KOPT-K1 (cell line): ENCODE measurements around the gene ALPL.

Experiments used
- H3K27ac ChIP-seq: fragments of 200-600 bp; sonication (generic); 2 replicates; pipeline ENCODE4 v1.5.1; 2016; ENCODE audit warnings: antibody characterized with exemption, mild to moderate bottlenecking, low read depth, low read length; ENCODE audit not compliant: poor library complexity, severe bottlenecking
- H3K36me3 ChIP-seq: fragments of 200-600 bp; sonication (generic); 2 replicates; pipeline ENCODE4 v1.5.1; 2017; ENCODE audit warnings: antibody characterized with exemption, mild to moderate bottlenecking, low read length, moderate library complexity; ENCODE audit not compliant: insufficient read depth
- H3K9me3 ChIP-seq: fragments of 200-600 bp; sonication (generic); 2 replicates; pipeline ENCODE4 v1.5.1; 2017; ENCODE audit warnings: antibody characterized with exemption, low read length, mild to moderate bottlenecking; ENCODE audit not compliant: insufficient read depth, poor library complexity, severe bottlenecking

ALPL gene

GRCh38 chr1:21496886-21497285, 12.3 kb upstream of the ALPL start:
- Histone ChIP-seq H3K27ac (no peak overlapping the region), H3K36me3 (no peaks in the 10 kb centered on the region), H3K9me3 (no peaks in the 10 kb centered on the region)

GRCh38 chr1:21497466-21498061, 11.7 kb upstream of the ALPL start:
- no peaks in the 10 kb centered on the region for H3K9me3 ChIP-seq
- no peak overlapping the region for H3K27ac ChIP-seq
- no peaks in the 10 kb centered on the region for H3K36me3 ChIP-seq

GRCh38 chr1:21499283-21499950, 9.8 kb upstream of the ALPL start:
- H3K9me3 ChIP-seq = no peaks in the 10 kb centered on the region
- H3K27ac ChIP-seq = no peak overlapping the region
- H3K36me3 ChIP-seq = no peaks in the 10 kb centered on the region

- no peaks in the 10 kb centered on the region for H3K36me3 ChIP-seq
- no peak overlapping the region for H3K27ac ChIP-seq
- no peaks in the 10 kb centered on the region for H3K9me3 ChIP-seq
Measured at GRCh38 chr1:21503706-21504377, 5.4 kb upstream of the ALPL start.

- H3K9me3 ChIP-seq = no peaks in the 10 kb centered on the region
- H3K36me3 ChIP-seq = no peaks in the 10 kb centered on the region
- no peak overlapping the region for H3K27ac ChIP-seq
Measured at GRCh38 chr1:21506804-21507203, 2.4 kb upstream of the ALPL start.

GRCh38 chr1:21507511-21508270, 1.5 kb upstream of the ALPL start:
- no peaks in the 10 kb centered on the region for H3K36me3 ChIP-seq
- H3K9me3 ChIP-seq = no peaks in the 10 kb centered on the region
- no peak overlapping the region for H3K27ac ChIP-seq

- Histone ChIP-seq H3K9me3 (no peaks in the 10 kb centered on the region), H3K27ac (no peak overlapping the region)
Measured at GRCh38 chr1:21508580-21509350, 458 bp upstream of the ALPL start.

GRCh38 chr1:21510113-21510493, 880 bp downstream of the ALPL start:
- no peaks in the 10 kb centered on the region for H3K9me3 ChIP-seq
- no peaks in the 10 kb centered on the region for H3K36me3 ChIP-seq
- H3K27ac ChIP-seq = no peak overlapping the region

More at GRCh38 chr1:21508580-21509350, 458 bp upstream of the ALPL start:
- no peaks in the 10 kb centered on the region for H3K36me3 ChIP-seq

- no peaks in the 10 kb centered on the region for H3K9me3 ChIP-seq
- H3K36me3 ChIP-seq = no peaks in the 10 kb centered on the region
- no peak overlapping the region for H3K27ac ChIP-seq
Measured at GRCh38 chr1:21510885-21511578, 1.8 kb downstream of the ALPL start.

- Histone ChIP-seq H3K9me3 (no peaks in the 10 kb centered on the region), H3K27ac (no peak overlapping the region), H3K36me3 (no peaks in the 10 kb centered on the region)
Measured at GRCh38 chr1:21511579-21512522, 2.6 kb downstream of the ALPL start.

- Histone ChIP-seq H3K36me3 (no peaks in the 10 kb centered on the region), H3K27ac (no peak overlapping the region), H3K9me3 (no peaks in the 10 kb centered on the region)
Measured at GRCh38 chr1:21514245-21514644, 5.0 kb downstream of the ALPL start.

- Histone ChIP-seq H3K36me3 (no peaks in the 10 kb centered on the region), H3K27ac (no peak overlapping the region), H3K9me3 (no peaks in the 10 kb centered on the region)
Measured at GRCh38 chr1:21517161-21517589, 8.0 kb downstream of the ALPL start.

- H3K27ac ChIP-seq = no peak overlapping the region
- H3K9me3 ChIP-seq = no peaks in the 10 kb centered on the region
- H3K36me3 ChIP-seq = no peaks in the 10 kb centered on the region
Measured at GRCh38 chr1:21517660-21518480, 8.6 kb downstream of the ALPL start.
